Stimulated activated CD4-positive, alpha-beta T cell treated with anti-CD3 and anti-CD28 coated beads, Interleukin-15, amount 100 ng/mL, for 48 hours (primary cell): ENCODE data around the gene TTYH2.

ENCODE experiments used
- DNase-seq, 2 donors: peaks; one replicate each; pipeline ENCODE4 v3.0.0-alpha.2; 2020; ENCODE audit warnings: low read depth in 2 of 2

Gene TTYH2

DNA sequence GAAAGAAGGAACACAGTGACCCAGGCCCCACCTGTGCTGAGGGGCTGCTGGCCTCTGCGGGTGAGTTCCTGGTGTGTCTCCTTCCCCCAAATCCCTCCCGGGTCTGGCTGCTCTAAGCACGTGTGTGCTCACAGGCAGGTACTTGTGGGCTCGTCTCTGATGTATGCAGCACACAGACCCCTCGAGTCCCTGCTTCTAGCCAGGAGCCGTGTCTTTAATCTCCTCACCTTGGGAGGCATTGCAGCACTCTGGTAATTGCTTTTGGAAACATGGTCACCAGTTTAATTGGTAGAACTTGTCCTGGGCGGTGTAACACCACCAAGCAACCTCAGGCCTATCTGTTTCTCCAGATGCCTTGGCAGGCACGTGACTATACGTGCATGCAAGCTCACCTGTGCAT lies 18.7 kb upstream of the TTYH2 start:
- DNase-seq = no peak

DNA sequence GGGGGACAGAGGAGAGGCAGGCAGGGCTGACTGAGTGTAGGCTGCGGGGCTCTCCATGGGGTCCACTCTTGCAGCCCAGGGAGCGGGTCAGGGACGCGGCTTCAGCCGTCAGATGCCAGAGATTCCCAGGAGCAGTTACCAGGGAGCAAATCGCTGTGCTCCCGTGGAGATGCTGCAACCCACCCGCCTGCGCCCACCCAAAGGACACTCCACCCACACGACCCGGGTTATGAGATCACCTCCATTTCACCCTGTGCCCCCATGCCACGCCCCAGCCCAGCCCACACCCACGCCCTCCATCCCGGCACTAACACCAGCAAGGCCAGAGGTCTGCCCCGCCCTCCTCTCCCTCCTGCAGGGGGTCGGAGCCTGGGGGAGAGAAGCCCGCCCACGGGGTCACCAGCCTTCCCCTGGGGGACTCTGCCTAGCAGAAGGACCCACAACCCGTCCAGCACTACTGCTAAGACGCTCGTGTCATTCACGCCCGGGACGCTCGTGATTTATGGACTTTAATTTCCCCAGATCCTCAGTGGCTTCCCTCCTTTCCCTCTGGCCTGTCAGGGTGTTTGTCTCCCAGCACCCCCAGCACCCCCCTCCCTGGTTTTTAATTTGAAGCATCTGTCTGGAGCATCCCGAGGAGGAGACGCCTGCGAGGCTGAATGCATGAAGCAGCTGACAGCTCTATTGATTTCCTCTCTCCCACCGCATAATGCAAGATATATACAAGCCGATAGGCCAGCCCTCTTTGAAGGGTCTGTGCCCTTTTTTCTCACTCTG lies 16.6 kb upstream of the TTYH2 start:
- no peak for DNase-seq

DNA sequence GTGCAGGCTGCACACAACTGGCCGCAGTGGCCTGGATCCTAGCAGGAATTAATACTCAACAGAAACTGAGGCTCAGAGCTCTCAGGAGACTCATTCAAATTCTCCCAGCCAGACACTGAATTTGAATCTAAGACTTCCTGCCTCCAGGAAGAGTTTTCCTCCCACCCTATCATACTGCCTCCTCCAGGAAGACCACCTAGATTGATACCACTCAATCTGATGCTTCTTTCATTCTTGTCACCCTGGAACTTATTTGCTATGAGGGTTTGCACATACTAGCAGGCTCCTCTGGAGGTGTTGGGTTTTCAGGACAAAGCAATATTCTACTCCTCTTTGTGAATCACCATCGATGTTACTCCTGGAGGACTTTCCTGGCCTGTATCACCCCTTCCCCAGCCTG lies 15.6 kb upstream of the TTYH2 start:
- DNase-seq = no peak

DNA sequence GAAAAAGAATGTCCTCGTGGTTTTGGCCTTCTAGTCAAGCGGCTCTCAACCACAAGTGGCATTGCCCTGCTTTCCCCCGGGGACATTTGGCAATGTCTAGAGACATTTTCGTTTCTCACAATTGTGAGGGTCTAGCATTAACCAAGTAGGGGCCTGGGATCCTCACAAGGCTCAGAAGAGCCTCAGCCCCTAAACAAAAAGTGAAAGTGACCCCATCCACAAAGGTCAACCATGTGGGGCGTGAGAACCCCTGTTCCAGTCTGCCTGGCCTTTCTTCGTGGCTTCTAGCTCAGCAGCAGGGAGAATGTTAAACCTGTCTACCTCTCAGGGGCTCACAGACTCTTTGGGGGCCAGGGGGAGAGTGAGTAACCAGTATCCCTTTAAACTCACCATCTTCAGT lies 14.7 kb upstream of the TTYH2 start:
- no peak for DNase-seq

DNA sequence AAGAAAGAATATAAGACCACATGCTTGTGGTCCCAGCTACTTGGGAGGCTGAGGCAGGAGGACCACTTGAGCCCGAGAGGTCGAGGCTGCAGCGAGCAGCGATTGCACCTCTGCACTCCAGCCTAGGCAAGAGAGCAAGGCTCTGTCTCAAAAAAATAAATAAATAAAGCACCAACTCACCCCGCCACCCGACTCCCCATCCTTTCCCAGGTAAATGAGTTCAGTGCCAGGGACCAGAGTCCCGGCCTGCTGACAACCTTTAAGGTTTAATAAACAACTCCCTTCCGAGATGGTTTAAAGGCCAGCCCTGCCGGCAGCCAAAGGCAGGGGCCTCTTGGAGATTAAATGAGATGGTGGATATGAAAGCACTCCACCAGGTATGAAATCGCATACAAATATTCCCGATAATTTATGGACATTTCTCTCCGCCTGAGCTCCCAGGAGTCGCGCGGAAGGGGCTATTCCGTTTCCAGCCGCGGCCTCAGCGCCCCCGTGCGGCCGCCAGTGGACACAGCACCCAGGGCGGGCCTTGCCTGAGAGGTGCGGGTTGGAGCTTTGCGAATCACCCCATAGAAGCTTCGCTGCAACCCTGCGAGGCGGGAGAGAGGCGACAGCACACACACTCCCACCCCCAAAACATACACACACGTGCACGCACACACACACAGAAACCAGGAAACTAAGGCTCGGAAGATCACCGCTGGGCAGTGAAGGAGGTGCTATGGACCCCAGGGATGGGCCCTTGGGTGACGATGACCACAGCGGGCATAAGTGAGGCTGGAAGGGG lies 13.9 kb upstream of the TTYH2 start:
- peak in 1 of 2 donors; percentile 48 for DNase-seq

DNA sequence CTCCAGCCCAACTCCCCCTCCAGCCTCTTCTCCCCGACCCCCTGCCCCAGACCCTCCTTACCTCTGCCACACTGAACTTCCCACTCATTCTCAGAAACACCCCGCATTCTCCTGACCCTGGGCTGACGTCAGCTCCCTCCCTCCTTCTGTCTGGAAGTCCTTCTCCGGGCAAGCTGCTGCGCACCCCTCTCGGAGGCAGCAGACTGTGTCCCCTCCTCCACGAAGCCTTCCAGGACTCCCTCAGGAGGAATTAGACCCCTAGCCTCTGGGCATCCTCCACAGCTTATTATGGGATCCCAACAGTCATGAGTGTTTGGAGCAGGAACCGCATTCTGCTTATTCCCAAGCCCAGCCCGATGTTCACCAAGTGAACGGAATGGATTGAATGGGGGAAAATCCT lies 13.3 kb upstream of the TTYH2 start:
- DNase-seq = no peak

DNA sequence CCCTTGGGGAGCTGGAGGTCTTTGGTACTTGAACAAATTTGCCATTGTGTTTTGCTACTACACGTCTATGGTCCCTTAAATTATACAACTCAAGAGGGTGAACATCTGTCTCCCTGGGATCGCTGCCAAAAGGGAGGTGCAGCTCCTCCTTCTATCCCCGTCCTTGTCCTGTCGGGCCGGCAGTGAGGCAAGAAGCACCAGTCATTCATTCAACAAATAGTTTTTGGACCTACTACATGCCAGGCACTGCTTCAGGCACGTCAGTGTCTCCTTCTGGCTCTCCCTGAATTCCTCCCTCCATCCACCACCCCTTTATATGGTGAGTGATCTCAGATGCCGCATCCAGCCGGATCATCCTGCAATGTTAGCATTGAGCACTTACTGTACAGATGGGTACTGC lies 12.1 kb upstream of the TTYH2 start:
- no peak for DNase-seq

DNA sequence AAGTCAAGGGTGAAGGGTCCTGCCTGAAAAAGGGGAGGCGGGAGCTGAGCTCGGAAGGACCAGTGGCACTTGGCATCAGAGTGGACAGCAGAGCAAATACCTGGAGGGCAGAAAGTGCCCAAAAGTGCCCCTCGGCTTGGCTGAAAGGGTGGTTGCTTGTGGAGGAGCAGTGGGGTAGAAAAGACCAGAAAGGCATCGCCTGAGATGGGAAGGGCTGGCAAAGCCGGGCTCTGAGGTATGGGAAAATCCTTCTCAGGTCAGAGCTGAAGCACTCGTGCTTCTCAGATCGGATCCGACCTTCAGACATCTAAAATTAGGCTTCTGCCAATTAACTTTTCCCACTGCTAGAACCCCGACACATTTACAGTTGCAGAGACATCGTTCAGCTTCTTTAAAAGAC lies 11.4 kb upstream of the TTYH2 start:
- no peak for DNase-seq

DNA sequence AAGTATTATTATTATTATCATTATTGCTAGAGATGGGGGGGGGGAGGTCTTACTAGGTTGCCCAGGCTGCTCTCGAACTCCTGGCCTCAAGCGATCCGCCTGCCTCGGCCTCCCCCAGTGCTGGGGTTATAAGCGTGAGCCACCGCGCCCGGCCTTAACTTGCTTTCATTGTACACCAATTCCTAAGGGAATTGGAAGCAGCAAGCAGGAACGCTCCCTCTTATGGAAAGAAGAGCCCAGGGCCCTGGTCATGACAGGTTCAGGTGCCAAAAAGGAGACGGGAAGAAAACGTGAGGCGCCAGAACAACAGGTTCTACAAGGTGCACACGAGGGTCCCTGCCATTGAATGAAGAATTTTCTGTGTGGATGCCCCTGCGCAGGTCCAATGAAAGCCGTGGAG lies 10.4 kb upstream of the TTYH2 start:
- DNase-seq = no peak

DNA sequence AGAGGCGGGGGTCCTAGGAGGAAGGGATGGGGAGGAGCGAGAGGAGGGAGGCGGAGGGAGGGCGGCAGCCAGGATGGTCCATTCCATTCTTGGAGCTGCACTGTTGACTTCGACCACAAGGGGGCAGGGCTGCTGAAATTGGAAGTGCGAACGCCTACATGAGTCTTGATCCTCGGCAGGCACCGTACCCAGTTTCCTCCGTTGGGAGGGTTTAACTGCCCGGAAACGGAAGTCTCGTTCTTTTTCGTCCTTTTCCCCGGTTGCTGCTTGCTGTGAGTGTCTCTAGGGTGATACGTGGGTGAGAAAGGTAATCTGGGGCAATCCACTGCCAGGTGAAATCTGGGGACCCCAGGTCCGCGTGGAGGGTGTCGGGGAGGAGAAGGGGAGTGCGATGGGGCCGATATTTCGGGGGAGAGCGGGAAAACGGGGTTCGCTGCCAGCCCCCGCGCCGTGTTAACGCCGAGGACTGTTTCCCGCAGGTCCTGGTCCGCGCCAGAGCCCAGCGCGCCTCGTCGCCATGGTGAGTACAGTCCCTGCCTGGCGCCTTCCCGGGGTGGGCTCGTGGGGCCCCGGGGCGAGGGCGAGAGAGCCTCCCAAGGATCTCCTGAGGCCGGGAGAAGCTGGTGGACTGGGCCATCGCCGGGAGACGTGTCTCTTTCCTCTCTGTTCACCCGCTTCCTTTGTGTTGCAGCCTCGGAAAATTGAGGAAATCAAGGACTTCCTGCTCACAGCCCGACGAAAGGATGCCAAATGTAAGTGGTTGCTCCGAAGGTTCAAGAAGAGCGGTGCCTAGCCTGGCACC lies 9.7 kb upstream of the TTYH2 start, which contains the start of gene RPL38:
Gene RPL38, plus strand, starts transcription at position 240 of the 802 bp plus-strand sequence. Its CDS starts 278 bp downstream, at position 518.
- DNase-seq = peak; percentile 92 to 94

DNA sequence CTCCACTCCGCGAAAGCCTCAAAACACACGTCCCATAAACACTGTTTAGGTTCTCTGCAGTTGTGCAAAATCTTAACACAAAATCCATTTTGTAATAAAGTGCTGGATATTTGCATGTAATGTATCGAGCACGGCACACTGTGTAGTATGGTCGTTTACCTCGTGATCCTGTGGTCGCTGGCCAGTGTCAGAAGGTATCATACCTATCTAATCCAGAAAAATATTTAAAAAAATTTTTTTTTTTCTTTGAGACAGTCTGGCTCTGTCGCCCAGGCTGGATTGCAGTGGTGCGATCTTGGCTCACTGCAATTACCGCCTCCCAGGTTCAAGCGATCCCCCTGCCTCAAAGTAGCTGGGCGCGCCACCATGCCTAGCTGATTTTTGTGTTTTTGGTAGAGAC lies 8.9 kb upstream of the TTYH2 start:
- DNase-seq = no peak

DNA sequence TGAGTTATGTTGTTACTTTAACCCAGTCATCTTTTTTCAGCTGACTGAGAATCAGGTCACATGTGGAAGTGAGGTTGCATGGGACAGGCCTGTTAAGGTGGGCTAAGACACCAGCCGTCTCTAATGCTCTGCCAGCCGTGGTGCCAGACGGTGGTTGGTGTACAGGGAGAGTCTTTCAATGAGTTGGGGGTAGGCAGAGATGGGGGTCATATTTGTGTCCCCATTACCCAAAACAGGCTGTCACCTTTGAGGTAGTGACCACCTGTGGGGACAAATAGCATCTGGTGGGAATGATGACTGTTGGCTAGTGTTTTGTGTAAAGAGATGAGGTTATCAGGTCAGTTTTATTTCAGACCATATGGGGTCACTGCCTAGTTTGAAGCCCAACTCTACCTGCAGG lies 8.1 kb upstream of the TTYH2 start:
- DNase-seq = no peak

DNA sequence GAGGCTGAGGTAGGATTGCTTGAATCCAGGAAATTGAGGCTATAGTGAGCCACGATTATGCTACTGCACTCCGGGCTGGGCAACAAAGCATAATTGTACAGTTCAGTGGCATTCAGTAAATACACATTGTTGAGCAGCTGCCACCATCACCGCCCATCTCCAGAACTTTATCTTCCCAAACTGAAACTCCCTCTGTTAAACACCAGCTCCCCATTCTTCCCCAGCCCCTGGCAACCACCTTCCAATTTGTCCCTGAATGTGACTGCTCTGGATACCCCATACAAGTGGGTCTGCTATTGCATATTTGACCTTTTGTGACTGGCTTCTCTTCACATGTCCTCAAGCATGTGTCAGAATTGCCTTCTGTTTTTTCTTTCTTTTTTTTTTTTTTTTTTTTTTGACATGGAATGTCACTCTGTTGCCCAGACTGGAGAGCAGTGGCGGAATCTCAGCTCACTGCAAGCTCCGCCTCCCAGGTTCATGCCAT lies 7.0 kb upstream of the TTYH2 start:
- no peak for DNase-seq

DNA sequence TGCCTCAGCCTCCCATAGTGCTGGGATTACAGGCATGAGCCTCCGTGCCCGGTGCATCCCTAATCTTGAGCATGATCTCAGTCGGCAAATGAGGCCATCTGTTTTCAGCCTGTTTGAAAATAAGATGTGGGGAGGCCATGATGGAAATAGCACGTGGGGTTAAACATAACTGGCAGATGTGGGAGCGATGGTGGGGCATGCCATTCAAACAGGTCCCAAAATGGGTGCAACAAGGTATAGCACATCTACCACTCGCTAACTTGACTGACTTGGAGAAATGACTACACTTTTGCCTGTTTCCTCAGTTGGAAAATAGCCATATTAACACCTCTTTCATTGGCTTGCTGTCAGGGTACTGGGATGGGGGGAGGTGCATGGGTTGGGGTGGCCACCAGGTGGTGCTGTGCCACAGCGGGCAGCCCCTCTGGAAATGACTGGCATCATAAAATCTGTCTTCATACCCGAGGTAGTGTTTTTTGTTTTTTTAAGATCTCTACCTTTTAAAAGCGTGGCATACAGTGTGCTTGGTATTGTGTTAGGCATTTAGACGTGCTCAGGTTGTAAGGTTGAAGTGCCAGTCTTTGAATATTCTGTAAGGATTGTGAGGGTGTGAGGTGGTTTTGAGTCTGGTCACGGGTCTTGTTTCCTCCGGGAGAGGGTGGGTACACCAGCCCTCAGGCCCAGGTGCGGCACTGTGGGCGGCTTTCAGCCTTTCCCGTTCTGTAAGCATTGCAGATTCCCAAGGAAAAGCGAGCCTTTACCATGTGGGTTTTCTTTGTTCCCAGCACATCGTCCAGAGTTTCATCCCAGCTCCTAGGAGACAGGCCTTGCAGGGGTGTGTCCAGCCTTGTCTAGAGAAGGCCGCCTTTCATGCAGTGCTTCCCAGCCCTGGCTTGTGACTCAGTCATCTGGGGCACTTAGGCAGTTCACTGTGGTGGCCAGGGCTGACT lies 2.9 kb upstream of the TTYH2 start:
- DNase-seq = peak; percentile 60 to 72

DNA sequence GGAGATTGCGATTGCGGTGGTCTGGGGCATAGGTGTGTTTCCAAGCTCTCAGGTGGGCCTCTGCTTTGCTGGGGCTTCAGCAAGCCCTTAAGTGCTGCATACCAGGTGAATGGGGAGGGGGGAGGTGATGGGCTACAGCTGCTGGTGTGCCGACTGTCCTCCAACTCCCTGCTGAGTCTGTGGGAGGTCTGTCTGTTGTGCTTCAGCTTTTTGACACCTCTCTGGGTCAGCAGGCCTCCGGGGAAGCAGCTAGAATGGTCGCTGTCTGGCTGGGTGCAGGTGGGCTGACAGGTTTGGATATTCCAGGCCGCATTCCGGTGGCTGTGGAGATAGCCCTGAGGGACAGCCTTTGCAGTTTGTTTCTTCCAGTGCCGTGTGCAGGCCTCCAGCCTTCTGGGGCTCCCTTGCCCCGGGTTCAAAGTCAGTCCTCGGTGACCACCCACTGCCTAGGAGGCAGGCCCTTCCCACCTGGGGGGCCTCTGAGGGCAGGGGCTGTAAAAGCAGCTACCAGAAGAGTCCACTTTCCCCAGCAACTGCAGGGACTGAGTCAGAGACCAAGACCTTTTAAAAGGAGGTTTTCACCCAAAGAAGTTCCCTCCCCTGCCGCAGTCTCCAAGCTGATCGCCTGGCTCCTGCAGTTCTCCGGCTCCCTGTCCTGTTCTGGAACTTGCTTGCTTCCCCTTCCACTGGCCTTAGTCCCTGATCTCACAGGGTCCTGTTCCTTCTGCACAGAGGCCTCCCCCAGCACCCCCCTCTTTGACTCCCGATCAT lies 2.0 kb upstream of the TTYH2 start:
- no peak for DNase-seq

DNA sequence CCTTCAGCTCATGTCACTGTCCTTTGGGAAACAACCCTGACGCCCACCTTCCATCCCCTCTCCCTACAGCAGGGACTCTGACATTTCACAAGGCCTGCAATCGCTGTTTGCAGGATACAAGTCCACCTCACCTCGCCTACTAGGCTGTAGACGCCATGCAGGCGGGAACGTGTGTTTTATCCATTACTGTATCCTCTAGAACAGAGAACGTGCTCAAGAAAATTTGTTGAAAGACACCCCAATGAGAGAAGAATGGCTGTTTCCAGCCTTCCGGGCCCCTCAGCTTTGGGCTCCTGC lies 1.5 kb upstream of the TTYH2 start:
- DNase-seq = no peak

DNA sequence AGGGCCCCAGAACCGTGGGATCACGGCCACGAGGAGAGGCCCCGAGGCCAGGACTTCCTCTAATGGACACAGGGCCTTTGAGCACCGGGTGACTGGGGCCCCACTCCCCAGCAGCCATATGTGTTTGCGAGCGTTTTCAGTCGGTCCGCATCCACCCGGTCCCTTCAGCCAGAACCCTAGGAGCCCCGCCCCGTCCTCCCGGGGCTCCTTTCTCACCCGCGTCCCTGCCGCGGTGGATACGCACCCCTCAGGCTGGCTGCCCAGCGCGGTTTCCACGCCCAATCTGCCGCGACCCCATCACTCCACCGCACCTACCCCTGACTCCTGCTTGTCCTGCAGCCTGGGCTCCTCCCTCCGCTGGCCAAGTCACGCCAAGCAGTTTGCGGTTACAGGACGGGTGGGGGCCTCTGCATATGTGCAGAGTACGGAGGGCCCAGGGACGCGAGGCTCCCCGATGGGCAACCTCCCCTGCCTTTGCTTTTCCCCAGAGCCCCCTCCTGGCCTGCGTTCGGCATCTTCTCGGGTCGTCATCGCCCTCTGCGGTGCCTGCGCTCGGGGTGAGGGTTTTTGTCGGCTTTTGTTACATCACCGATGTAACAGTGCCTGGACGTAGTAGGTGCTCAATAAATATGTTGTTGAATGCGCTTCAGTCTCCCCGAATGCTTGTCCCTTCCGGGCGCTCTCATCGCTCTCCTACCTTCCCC lies 1.0 kb upstream of the TTYH2 start:
- DNase-seq = no peak

DNA sequence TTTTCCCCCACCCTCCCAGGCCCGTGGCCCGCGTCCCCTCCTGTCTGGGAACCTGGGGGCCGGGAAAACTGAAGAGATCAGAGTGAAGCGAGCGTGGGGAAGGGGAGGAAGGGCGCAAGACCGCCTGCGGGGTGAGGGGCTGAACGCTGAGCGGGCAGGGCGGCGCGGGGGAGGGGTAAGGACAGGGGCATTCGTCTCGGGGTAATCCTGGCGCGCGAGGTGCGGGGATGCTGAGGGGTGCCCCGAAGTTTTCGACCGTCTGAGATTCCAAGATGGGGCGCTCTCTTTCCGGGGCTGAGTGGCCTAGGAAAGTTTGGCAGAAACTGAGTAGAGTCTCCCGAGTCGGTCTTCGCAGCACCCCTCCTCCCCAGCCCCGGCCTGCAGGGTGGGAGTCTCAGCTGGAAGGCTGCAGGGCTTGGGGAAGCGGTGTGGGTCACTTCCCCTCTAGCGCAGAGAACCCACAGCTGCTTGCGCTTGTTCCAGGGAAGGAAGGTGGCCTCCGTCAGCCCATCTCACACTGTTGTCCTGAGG lies 555 bp downstream of the TTYH2 start:
- no peak for DNase-seq

DNA sequence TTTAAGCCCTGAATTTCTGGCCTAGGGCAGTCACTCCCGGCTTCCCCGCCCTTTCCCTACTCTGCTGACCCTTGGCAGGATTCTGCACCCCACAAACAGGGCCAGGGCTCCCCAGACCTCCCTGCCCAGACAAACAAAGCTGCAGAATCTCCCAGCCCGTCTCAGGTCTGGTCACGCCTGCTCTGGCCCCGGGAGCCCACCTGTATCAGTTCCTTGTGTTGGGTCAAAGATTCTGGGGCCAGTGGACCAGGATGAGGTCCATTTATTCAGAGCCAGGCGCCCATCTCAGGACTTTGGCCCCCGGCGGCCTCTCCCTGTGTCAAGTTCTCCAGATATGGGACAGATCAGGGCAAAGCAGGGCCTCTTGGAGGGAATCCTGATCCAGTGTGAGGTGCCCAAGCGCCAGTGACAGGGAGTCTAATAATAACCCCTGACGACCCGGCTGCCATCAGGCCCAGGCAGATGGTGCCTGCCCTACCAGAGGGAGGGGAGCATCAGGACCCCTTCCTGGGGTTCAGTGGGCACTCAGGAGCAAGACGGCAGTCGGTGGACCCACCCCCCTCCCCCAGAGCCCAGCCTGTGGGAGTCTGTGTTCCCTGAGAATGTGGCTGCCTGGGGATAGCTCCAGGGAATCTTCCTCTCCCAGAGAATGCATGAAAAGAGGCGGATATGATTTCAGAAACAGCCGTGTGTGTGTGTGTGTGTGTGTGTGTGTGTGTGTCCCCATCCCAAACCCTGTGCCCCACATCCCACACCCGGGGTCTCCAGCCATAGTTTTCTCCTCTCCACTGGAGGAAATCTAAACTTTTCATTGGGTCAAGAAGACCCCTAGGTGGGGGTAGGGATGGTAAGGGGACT lies 1.3 kb downstream of the TTYH2 start:
- no peak for DNase-seq
